Activated naive CD8-positive, alpha-beta T cell treated with anti-CD3 and anti-CD28 coated beads, Interleukin-2, amount 50 U/mL, for 24 hours (primary cell): ENCODE results near the gene ARID5B.

Experiments used
- ATAC-seq: fragments of 150-1000 bp; cut with Tn5 transposase; one replicate; pipeline ENCODE4 v1.10.0; 2021
- DNase-seq: peaks from one replicate; pipeline ENCODE4 v3.0.0; 2021
- H3K27ac Mint-ChIP-seq: one replicate; pipeline ENCODE4 v1.8.0; 2021; ENCODE audit warnings: mild to moderate bottlenecking, mixed read lengths
- H3K27me3 Mint-ChIP-seq: one replicate; pipeline ENCODE4 v1.8.0; 2021; ENCODE audit warnings: mixed read lengths
- H3K36me3 Mint-ChIP-seq: one replicate; pipeline ENCODE4 v1.8.0; 2021; ENCODE audit warnings: low read depth, mixed read lengths
- H3K4me1 Mint-ChIP-seq: one replicate; pipeline ENCODE4 v1.8.0; 2021; ENCODE audit warnings: mixed read lengths
- H3K4me3 Mint-ChIP-seq: one replicate; pipeline ENCODE4 v1.8.0; 2021; ENCODE audit warnings: mild to moderate bottlenecking, moderate library complexity, mixed read lengths
- H3K9me3 Mint-ChIP-seq: one replicate; pipeline ENCODE4 v1.8.0; 2021; ENCODE audit warnings: mixed read lengths

ARID5B gene

DNA sequence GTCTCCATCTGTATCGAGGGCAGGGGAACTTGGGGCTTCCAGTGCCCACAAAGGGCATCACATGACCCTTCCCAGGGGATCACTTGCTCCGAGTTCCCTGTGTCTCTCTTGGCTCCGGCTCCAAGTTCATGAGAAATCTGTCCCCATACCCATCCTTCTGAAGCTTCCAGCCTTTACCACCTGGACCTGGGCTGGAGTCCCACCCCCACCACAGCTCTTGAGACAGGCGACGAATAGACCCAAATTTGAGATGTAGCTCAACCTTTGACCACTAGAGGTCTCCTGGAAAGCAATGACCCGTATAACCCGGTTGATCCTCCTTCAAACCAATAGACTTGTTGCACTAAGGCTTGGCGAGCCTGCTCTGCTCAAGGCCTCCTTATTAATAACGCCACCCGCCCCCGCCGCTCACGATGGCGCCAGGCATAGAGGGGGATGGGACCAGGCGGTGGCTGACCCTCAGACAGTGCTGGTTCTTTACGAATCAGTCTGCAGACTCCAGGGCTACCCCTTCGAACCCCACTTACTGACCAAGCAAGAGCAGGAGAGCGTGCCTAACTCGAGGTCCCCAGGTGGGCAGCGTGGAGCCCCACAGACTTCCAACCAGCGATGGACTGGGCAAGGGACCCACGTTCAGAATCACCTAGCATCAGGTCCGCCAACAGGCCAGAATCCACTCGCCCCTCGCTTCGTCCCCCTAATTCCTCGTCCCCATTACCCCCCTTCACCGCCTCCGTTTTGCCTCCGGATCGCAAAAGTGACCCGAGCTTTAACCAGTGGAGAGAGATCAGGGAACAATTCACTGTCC lies 4.4 kb upstream of the ARID5B start:
- Mint-ChIP-seq H3K27ac (peak overlapping the region; percentile 81), H3K4me1 (peaks cover 53% of the 10 kb centered on the region), H3K4me3 (peak overlapping the region; percentile 64), H3K36me3 (no peaks in the 10 kb centered on the region), H3K9me3 (no peaks in the 10 kb centered on the region), H3K27me3 (no peaks in the 10 kb centered on the region)
- peak; percentile 80 for ATAC-seq
- peak; percentile 60 for DNase-seq

DNA sequence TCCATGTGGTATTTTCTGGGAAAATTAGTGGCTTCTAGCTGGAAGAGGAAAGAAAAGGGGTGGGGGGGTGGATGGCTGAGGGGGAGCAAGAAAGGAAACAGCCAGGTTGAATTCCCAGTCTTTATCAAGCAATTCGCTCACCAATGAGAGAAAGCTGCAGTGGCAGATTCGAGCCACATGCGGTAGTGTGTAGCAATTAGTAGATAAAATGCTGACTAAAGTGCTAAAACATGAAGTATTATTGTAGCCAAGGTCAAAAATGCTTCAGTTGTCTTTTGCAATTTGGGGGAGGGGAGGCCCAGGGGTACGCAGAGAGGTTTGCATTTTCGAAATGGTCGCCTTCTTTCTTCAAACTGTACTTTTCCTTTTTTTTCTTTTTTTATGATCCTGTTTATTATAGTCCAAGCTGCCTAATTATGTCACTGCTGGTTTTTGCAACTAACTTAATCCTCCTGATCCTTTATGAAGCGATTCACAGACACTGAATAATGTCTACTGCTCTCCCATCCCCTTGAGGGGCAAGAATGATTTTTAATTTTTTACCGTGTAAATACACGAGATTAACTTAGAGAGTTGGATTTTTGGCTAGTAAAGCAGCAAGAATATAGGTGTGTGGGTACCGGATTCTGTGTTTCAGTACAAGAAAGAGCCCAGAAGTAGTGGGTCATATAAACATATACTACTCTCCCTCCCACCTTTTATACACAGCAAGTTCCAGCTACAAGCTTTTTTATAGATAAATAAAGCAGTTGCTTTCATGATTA lies 3.6 kb upstream of the ARID5B start:
- Mint-ChIP-seq H3K4me1 (peaks cover 47% of the 10 kb centered on the region), H3K36me3 (peaks cover 5% of the 10 kb centered on the region), H3K27me3 (no peaks in the 10 kb centered on the region), H3K27ac (peak overlapping the region; percentile 38), H3K4me3 (peak overlapping the region; percentile 64), H3K9me3 (no peaks in the 10 kb centered on the region)
- ATAC-seq (no peak), DNase-seq (no peak)

DNA sequence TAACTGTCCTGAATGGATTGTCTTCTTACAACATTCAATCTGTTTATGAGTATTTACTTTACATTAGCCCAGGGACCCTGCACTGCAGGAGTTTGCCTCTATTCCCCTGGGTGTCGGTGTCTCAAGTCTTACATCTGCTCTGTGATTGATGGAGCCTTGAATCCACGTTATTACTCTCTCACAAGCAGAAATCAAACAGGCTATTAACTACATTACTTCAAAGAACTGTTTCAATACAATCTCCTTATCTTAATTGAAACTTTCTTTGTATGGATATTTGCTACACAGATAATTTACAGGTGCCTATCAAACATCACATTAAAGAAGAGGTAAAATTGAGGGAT lies 3.1 kb upstream of the ARID5B start:
- Mint-ChIP-seq H3K4me3 (no peak overlapping the region), H3K4me1 (peaks cover 46% of the 10 kb centered on the region), H3K27ac (peak overlapping the region; percentile 62), H3K9me3 (no peaks in the 10 kb centered on the region), H3K27me3 (no peaks in the 10 kb centered on the region), H3K36me3 (peaks cover 5% of the 10 kb centered on the region)
- ATAC-seq: no peak
- no peak for DNase-seq

DNA sequence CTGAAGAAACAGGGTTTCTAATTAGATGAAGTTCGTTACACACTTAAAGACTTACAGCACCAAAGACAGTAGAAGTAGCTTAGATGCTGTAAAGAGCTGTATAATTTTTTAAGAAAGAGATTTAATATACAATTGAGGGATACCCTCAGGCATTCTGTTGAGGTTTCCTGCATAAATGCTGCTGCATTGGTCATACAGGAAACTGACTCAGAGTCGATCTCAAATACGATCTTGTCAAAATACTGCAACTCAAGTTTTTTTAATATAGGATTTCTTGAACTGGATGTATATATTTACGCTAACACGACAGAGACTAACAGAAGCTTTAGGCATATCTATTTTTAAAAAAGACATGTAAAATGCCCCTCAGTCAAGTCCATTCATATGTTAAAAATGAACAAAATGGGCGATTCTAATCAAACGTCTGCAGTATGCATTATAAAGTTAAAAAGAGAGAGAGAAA lies 2.4 kb upstream of the ARID5B start:
- DNase-seq (no peak), ATAC-seq (no peak)
- peaks cover 43% of the 10 kb centered on the region for H3K4me1 Mint-ChIP-seq
- peak overlapping the region; percentile 83 for H3K27ac Mint-ChIP-seq
- peak overlapping the region; percentile 92 for H3K4me3 Mint-ChIP-seq
- H3K36me3 Mint-ChIP-seq: peaks cover 5% of the 10 kb centered on the region
- no peaks in the 10 kb centered on the region for H3K9me3 Mint-ChIP-seq
- H3K27me3 Mint-ChIP-seq: no peaks in the 10 kb centered on the region

DNA sequence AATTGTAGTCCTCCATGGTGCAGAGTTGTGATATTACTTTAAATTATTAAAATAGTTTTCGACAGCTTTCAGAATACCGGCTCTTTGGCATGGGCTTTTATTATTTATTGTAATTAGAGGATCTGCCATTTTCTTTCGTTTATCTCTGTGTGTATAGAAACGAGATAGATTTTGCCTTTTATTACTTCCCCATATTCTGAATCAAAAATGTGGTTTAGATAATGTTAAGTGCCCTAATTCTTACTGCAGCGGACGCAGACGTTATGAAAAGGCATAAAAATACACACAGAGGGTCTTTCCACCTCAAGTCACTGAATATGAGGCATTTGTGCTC lies 1.9 kb upstream of the ARID5B start:
- Mint-ChIP-seq H3K4me1 (peaks cover 43% of the 10 kb centered on the region), H3K4me3 (peak overlapping the region; percentile 92), H3K9me3 (no peaks in the 10 kb centered on the region), H3K36me3 (peaks cover 5% of the 10 kb centered on the region), H3K27ac (peak overlapping the region; percentile 83), H3K27me3 (no peaks in the 10 kb centered on the region)
- DNase-seq (no peak), ATAC-seq (no peak)

DNA sequence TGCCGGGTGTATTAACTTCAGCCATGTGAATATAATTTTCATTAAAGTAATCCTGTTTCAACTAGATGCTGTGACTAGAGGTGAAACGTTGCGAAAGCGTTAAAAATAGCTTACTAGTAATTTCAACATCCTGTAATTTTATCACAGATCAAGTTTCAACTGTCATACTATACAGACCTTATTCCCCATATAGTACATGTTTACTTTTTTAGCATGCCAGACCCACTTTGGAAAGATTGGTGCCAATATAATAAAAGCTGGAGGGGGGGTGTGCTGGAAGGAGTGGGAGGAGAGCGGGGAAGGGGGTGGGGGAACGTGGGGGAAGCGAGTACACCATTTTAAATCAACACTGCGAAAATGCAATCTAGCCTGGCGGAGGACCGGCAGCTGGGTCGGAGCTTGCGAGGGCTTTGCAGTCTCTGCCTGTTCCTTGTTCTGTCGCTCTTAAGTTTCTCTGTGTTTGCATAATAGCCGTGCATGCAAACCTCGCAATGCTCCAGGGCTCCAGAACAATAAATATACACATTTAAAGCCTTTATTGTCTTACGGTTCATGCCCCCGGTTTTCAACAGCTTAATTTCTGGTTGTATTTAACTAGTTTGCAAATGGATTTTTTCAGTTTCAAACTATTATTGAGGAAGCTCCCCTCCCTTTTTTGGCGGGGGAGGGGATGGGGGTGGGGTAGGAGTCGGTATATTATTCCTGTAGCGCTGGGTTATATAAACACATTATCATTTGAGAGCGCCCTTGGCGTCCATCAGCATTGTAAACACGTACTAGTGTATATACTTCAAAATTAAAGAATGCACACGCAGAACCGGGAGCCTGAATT lies 1.3 kb upstream of the ARID5B start:
- H3K4me1 Mint-ChIP-seq: peaks cover 49% of the 10 kb centered on the region

DNA sequence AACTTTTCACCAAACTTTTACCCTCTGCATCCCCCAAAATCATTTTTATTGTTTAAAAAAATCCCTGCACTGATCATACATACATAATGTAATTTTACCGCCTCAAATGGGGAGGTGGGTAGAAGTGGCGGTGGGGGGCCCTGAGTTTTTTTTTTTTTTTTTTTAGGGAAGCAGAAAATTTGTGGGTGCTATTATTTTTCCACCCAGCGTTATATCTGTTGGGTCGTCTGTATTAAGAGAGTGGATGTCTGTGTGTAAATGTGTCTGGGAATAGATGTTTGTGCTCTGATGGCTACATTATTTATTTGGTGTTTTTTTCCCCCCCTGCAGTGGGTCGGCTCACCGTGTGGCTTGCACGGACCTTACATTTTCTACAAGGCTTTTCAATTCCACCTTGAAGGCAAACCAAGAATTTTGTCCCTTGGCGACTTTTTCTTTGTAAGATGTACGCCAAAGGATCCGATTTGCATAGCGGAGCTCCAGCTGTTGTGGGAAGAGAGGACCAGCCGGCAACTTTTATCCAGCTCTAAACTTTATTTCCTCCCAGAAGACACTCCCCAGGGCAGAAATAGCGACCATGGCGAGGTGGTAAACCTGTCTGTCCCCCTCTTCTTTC lies 438 bp downstream of the ARID5B start:
- ATAC-seq (no peak), DNase-seq (no peak)
- H3K36me3 Mint-ChIP-seq: peaks cover 7% of the 10 kb centered on the region
- H3K27ac Mint-ChIP-seq: peak overlapping the region; percentile 97
- H3K4me3 Mint-ChIP-seq: peak overlapping the region; percentile 92
- no peaks in the 10 kb centered on the region for H3K9me3 Mint-ChIP-seq
- H3K4me1 Mint-ChIP-seq: peaks cover 56% of the 10 kb centered on the region
- H3K27me3 Mint-ChIP-seq: no peaks in the 10 kb centered on the region

More for the DNA sequence above, 1.3 kb upstream of the ARID5B start:
- Mint-ChIP-seq H3K27me3 (no peaks in the 10 kb centered on the region), H3K27ac (peak overlapping the region; percentile 83), H3K9me3 (no peaks in the 10 kb centered on the region), H3K36me3 (peaks cover 5% of the 10 kb centered on the region), H3K4me3 (peak overlapping the region; percentile 92)
- peak; percentile 63 for DNase-seq
- no peak for ATAC-seq

DNA sequence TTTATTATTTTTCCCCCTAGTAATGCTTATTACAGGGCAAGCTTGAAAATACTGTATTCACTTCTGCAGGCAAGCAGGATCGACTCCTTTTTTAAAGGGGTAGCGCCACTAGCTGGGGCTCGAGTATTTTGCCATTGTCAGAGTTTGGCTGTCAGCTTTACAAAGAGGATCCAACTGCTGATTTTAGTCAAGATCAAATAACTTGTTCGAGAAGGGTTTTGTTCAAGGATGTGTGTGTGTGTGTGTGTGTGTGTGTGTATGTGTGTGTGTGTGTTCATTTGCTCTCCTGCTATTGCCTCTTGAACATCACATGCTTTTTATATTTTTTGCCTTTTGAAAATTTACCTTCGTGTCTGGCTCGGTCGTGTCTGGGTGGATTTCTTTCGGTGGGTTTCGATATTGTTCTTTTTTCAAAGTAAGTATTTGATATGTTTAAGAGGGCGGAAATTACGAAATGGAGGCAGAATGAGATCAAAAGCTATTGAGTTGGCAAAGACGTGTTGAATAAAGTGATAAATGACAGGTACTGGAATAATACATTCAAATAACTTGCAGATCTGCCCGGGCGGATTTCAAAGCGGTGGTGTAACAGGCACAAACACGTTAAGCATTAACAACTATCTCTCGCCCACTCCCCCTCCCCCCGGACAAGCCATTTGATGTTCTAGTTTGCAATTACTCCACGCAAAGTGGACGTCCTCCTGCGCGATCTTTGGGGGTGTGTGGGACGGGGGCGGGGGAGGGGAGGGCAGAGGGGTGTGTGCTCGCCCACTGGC lies 1.1 kb downstream of the ARID5B start:
- DNase-seq (peak; percentile 59), ATAC-seq (peak; percentile 6)
- no peaks in the 10 kb centered on the region for H3K9me3 Mint-ChIP-seq
- H3K4me1 Mint-ChIP-seq: peaks cover 54% of the 10 kb centered on the region
- H3K27ac Mint-ChIP-seq: peak overlapping the region; percentile 97
- no peaks in the 10 kb centered on the region for H3K27me3 Mint-ChIP-seq
- H3K36me3 Mint-ChIP-seq: peaks cover 12% of the 10 kb centered on the region
- H3K4me3 Mint-ChIP-seq: peak overlapping the region; percentile 92

DNA sequence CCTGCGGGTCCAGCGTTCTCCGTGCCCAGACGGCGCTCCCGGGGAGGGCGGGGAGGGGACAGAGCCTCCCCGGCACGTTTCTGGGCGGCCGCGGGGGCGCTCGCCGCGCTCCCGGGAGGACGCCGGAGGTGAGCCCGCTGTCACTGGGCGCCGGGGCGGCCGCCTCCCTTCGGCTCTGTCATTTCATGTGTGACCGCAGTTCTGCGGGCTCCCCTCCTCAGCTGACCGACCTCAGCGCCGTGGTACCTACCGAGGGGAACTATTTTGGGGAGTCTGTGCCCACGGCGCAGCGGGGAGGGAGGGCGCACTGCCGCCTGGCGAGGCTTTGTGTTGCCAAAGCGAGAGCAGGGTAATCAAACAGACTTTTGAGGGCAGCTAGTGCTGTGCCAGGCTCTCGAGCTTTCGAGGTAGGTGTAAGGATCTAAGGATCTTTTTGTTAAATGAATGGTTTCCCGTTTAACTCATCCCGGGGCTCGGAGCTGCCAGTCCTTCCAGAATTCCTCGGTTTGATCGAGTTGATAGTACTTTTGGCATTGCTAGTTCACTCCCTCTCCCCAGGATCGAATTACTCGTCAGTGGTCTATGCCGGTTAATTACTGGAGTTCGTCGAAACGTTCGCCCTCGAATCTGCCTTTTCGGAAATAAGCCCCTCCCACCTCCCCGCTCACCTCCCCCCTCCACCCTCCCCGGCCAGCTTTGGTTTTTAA lies 1.9 kb downstream of the ARID5B start:
- Mint-ChIP-seq H3K36me3 (peaks cover 15% of the 10 kb centered on the region), H3K27me3 (no peaks in the 10 kb centered on the region)
- peak; percentile 78 for DNase-seq

DNA sequence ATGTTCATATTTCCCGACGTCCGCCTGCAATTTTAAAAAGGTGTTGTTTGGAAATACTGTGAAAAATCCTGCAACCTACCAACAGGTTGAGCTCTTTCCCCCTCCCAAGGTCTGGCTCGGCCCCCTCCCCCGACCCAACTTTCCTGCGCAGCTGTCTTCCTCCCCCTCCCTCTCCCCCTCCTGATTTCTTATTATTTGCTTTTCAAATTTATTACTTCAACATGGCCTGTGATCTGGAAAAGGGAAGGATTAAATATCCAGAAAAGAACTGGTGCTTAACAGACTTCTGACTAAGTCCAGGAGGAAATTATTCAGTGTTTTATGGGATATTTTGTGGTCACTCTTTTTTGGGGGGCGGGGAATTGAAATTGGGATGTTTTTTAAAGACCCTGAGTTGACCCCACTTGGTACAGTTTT lies 2.4 kb downstream of the ARID5B start:
- H3K4me3 Mint-ChIP-seq: peak overlapping the region; percentile 92
- H3K27ac Mint-ChIP-seq: peak overlapping the region; percentile 96
- H3K4me1 Mint-ChIP-seq: peaks cover 48% of the 10 kb centered on the region
- peaks cover 18% of the 10 kb centered on the region for H3K36me3 Mint-ChIP-seq
- H3K27me3 Mint-ChIP-seq: no peaks in the 10 kb centered on the region
- H3K9me3 Mint-ChIP-seq: no peaks in the 10 kb centered on the region
- ATAC-seq: no peak
- DNase-seq: no peak

More for the DNA sequence above, 1.9 kb downstream of the ARID5B start:
- Mint-ChIP-seq H3K4me1 (peaks cover 51% of the 10 kb centered on the region), H3K27ac (peak overlapping the region; percentile 96), H3K4me3 (peak overlapping the region; percentile 92), H3K9me3 (no peaks in the 10 kb centered on the region)
- peak; percentile 58 for ATAC-seq

DNA sequence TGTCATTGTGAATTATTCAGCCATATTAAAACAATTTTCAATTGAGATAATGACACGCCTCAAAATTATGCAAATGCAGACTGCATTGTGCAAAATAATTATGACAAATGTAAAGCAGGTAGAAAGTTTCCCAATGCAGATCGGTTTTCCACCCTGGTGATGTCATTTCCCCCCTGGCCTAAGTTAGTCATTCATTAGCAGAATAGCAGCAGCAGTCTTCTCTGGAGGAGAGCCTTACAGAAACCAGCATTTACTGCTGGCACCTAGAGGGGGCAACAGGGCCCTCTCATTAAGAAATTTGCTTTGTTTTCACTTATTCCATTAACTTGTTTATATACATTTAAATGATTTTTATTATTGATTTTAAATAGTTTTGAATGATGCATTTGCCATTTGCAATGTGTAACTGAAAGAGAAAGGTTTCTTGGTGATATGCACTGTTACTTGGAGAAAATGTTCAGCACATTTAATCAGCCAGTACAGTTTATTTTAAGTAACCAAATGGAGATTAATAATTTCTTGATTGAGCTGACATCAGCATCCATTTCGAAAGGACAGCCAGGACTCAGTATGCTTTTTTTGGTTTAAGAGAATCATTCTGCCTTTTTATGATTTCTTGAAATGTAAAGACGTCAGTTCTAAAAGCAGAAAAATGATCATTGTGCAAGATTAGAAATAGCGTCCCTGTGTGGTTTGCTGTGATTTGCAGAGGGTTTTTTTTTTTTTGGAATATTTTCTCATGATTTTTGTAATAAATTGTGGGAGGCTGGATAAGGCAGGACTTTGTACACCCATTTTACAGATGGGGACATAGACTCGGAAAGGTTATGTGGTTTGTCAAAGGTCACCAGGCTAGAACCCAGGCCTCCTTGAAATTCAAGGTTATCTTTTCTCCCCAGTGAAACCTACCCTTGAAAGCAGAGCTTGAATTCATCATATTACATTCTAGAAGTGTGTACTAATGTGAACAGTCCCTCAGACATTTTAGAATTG lies 3.5 kb downstream of the ARID5B start:
- peak overlapping the region; percentile 96 for H3K27ac Mint-ChIP-seq
- ATAC-seq (peak; percentile 63), DNase-seq (peak; percentile 54)
- H3K36me3 Mint-ChIP-seq: peaks cover 25% of the 10 kb centered on the region
- peak overlapping the region; percentile 92 for H3K4me3 Mint-ChIP-seq
- H3K9me3 Mint-ChIP-seq: no peaks in the 10 kb centered on the region
- no peaks in the 10 kb centered on the region for H3K27me3 Mint-ChIP-seq
- peaks cover 45% of the 10 kb centered on the region for H3K4me1 Mint-ChIP-seq

DNA sequence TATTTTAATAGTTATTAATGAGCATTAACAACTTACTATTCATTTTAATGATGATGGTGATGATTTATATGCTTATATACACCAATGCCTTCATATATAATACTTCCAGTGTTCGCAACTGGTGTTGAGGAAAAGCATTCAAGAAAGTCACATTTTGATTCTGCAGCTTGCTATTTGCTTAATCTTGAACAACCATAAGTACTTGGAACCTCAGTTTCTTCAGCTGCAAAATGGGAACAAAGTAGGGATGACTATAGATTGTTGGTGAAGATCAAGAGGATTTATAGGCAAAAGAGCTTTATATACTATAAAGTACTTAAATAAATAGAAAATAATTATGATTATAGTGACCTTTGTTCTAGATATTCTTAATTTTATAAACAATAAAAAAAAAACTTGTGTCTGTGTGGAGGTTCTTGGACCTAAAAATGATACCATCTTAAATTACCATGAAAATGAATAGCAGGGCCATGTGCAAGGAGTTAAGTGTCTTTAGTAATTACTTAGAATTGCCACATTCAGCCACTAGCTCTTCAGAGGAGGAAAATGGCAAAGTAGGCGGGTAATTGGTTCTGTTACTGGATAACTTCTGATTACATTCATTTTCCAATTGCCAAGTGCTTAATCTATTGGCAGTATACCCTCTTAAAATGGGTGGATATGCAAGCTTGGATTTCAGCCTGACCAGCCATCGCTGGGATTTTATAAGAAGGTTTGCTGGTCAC lies 4.5 kb downstream of the ARID5B start:
- H3K27ac Mint-ChIP-seq: peak overlapping the region; percentile 59

More for the DNA sequence above, 4.5 kb downstream of the ARID5B start:
- DNase-seq (no peak), ATAC-seq (no peak)
- no peaks in the 10 kb centered on the region for H3K27me3 Mint-ChIP-seq
- H3K9me3 Mint-ChIP-seq: no peaks in the 10 kb centered on the region
- H3K4me1 Mint-ChIP-seq: peaks cover 52% of the 10 kb centered on the region
- peaks cover 33% of the 10 kb centered on the region for H3K36me3 Mint-ChIP-seq
- no peak overlapping the region for H3K4me3 Mint-ChIP-seq
